CD4-positive, alpha-beta T cell treated with Interleukin-17A for 1 hour (primary cell): ENCODE data around the gene ZNF541.

Experiments
- DNase-seq: peaks from one replicate; pipeline ENCODE4 v3.0.0-alpha.2; 2020

Gene ZNF541

GRCh38 chr19:47540748-47541147 is 32.2 kb downstream of the ZNF541 start:
- peak; percentile 28 for DNase-seq

GRCh38 chr19:47539747-47540311 is 33.1 kb downstream of the ZNF541 start:
- peak; percentile 50 for DNase-seq

- DNase-seq: no peak
Measured at GRCh38 chr19:47538812-47539211, 34.1 kb downstream of the ZNF541 start.

- DNase-seq: no peak
Measured at GRCh38 chr19:47537493-47537892, 35.5 kb downstream of the ZNF541 start.

- no peak for DNase-seq
Measured at GRCh38 chr19:47534628-47535027, 38.3 kb downstream of the ZNF541 start.

GRCh38 chr19:47531640-47532387 is 41.1 kb downstream of the ZNF541 start:
- DNase-seq: no peak

GRCh38 chr19:47529018-47529742 is 43.8 kb downstream of the ZNF541 start:
- DNase-seq: no peak

GRCh38 chr19:47526798-47527197 is 46.1 kb downstream of the ZNF541 start:
- DNase-seq: no peak

GRCh38 chr19:47523473-47523872 is 49.5 kb downstream of the ZNF541 start:
- no peak for DNase-seq
